ENCODE data around the gene MTHFD2L. TPM values are rescaled to one million over a fixed set of nuclear protein-coding genes. Genes with fewer than 3 reads are reported as not detected.

MTHFD2L gene
- total RNA-seq, 1 experiment from 2014 or later = 34.0 TPM

GRCh38 chr4:74121643-74122579, 36.0 kb upstream of the MTHFD2L start:
- BruUV-seq (replicated peaks) = no TSS peak
- Histone ChIP-seq H3K9me3 (ENCODE audit: low read length) (no peaks in the 10 kb centered on the region), H3K9me2 (replicated peaks; ENCODE audit: low read length) (no peaks in the 10 kb centered on the region), H3K4me1 (ENCODE audit: insufficient read depth, low read length) (peaks cover 11% of the 10 kb centered on the region), H2AFZ (ENCODE audit: low read length) (no peak overlapping the region), H3K27ac (ENCODE audit: low read length) (no peak overlapping the region), H3K36me3 (ENCODE audit: low read depth, low read length) (no peaks in the 10 kb centered on the region), H3K4me3 (ENCODE audit: low read length) (no peak overlapping the region), H3K79me2 (ENCODE audit: low read length) (no peaks in the 10 kb centered on the region), H3F3A (ENCODE audit: low read length, unreplicated experiment) (no peaks in the 10 kb centered on the region), H3K4me2 (ENCODE audit: low read length) (no peak overlapping the region), H3K27me3 (ENCODE audit: low read length) (no peaks in the 10 kb centered on the region), H3K9ac (ENCODE audit: low read length) (no peak overlapping the region), H4K20me1 (ENCODE audit: low read length) (no peaks in the 10 kb centered on the region)
- ChIA-PET CTCF (no interaction called here), POLR2A (ENCODE audit: unreplicated experiment) (no interaction called here)
- DNase-seq (no peak), ATAC-seq (no peak)
- intact Hi-C loops (cut with micrococcal nuclease) = no loop called here
- TF ChIP-seq EZH2 (IDR thresholded peaks at IDR 0.05; ENCODE audit: low read length, unreplicated experiment) (no peak), EZH2phosphoT487 (IDR thresholded peaks at IDR 0.05; ENCODE audit: borderline replicate concordance, low read length) (no peak), CTCF (conservative IDR thresholded peaks at IDR 0.05; ENCODE audit: low read depth, low read length) (no peak)

GRCh38 chr4:74123065-74123728, 34.7 kb upstream of the MTHFD2L start:
- no peaks in the 10 kb centered on the region for H3F3A ChIP-seq (ENCODE audit: low read length, unreplicated experiment)
- H3K4me3 ChIP-seq (ENCODE audit: low read length) = no peak overlapping the region
- no peak overlapping the region for H3K9ac ChIP-seq (ENCODE audit: low read length)
- no peak overlapping the region for H3K4me2 ChIP-seq (ENCODE audit: low read length)
- intact Hi-C loops (cut with micrococcal nuclease) = no loop called here
- DNase-seq = peak; percentile 25
- no peaks in the 10 kb centered on the region for H4K20me1 ChIP-seq (ENCODE audit: low read length)
- H2AFZ ChIP-seq (ENCODE audit: low read length) = no peak overlapping the region
- no peaks in the 10 kb centered on the region for H3K27me3 ChIP-seq (ENCODE audit: low read length)
- ChIA-PET POLR2A (ENCODE audit: unreplicated experiment) (no interaction called here), CTCF (no interaction called here)
- no TSS peak for BruUV-seq (replicated peaks)
- H3K4me1 ChIP-seq (ENCODE audit: insufficient read depth, low read length) = no peaks in the 10 kb centered on the region
- no peak overlapping the region for H3K27ac ChIP-seq (ENCODE audit: low read length)
- no peaks in the 10 kb centered on the region for H3K9me2 ChIP-seq (replicated peaks; ENCODE audit: low read length)
- no peaks in the 10 kb centered on the region for H3K9me3 ChIP-seq (ENCODE audit: low read length)
- ATAC-seq = peak; percentile 66
- no peak for TF ChIP-seq EZH2 (IDR thresholded peaks at IDR 0.05; ENCODE audit: low read length, unreplicated experiment)
- TF ChIP-seq CTCF (conservative IDR thresholded peaks at IDR 0.05; ENCODE audit: low read depth, low read length) = no peak
- no peak for TF ChIP-seq EZH2phosphoT487 (IDR thresholded peaks at IDR 0.05; ENCODE audit: borderline replicate concordance, low read length)
- H3K36me3 ChIP-seq (ENCODE audit: low read depth, low read length) = no peaks in the 10 kb centered on the region
- H3K79me2 ChIP-seq (ENCODE audit: low read length) = no peaks in the 10 kb centered on the region

All from PC-3 (cell line).